Measurements from ENCODE around the gene AKR1C1.
"Not testable (repeated sequence)": the region's sequence is repeated elsewhere in the genome, so short reads cannot be mapped to it uniquely, and the experiment has no call there.

The AKR1C1 gene

GRCh38 chr10:5023177-5023805, 60.1 kb downstream of the AKR1C1 start:
- H3K27ac ChIP-seq: no peak overlapping the region
- TF ChIP-seq CTCF (conservative IDR thresholded peaks at IDR 0.05): no peak

GRCh38 chr10:5025461-5025881, 62.3 kb downstream of the AKR1C1 start:
- H3K27ac ChIP-seq: not testable (repeated sequence)

- H3K27ac ChIP-seq: no peak overlapping the region
- no peak for TF ChIP-seq CTCF (conservative IDR thresholded peaks at IDR 0.05)
These were observed 67.8 kb downstream of the AKR1C1 start for GRCh38 chr10:5030989-5031388.

- H3K27ac ChIP-seq: not testable (repeated sequence)
These were observed 68.4 kb downstream of the AKR1C1 start for GRCh38 chr10:5031588-5031987.

- H3K27ac ChIP-seq: not testable (repeated sequence)
These were observed 69.2 kb downstream of the AKR1C1 start for GRCh38 chr10:5032444-5032843.
